ENCODE data around the gene ISCA1.

DNA sequence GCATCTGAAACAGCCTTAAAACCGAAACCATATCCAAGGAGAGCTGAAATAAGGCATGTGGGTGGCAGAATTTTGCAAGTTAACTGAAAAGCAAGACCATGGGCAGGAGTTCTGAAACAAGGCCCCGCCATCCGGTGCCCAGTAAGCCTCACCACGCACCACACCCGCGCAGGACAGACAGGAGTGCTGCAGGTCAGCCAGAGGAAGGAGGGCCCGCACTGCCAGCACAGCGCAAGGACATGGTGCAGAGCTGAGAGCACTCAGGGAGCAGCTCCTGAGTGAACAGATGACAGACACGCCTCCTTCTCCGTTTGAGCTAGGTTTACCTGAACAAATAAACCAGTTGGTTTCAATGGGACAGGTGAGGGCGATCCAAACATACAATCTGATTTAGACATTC is 16.5 kb upstream of the ISCA1 start:
- no peak for TF ChIP-seq GATA3 (IDR thresholded peaks at IDR 0.05; ENCODE audit: low read depth, low read length)
- TF ChIP-seq GATA2 (IDR thresholded peaks at IDR 0.05; ENCODE audit: low read depth, low read length) = no peak
